D341Med (cell line): ENCODE data around the gene SDHA.

Experiments used
- DNase-seq: peaks from one replicate; pipeline ENCODE4 v3.0.0; 2012; ENCODE audit warnings: low spot score

Gene SDHA

DNA sequence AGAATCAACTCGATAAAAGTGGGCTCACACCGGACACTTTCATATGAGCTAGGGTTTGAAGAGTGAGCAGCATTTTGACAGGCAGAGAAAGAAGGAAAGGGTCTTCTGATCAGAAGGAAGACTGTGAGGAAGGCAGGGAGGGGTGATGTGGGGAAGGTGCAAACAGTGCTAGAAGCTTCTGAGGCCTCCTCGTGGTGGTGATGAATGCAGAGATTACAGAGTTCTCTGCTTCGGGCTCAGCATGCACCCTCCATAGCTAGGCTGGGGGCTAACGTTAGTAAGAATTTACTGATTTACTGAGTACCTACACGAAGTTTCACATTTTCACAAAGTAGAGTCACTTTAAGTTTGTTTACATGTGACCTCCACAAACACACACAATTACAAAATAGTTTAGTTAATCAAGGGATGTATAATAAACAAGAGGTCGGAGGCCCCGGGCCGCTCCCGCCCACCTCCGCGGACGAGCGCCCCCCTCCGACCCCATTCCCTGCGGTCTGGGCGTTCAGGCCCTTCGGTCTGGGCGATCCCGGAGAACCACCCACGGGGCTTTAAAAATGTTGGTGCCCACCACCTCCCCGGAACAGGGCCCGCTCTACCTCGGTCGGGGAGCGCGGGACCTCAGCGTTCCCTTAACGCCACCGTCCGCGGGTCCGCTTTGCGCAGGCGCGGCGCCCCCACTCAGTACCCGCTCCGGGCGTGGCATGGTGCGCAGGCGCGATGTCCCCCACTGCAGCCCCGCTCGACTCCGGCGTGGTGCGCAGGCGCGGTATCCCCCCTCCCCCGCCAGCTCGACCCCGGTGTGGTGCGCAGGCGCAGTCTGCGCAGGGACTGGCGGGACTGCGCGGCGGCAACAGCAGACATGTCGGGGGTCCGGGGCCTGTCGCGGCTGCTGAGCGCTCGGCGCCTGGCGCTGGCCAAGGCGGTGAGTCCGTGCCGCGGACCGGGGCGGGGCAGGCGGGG lies at the start of gene SDHA, which contains the start of gene CCDC127:
Gene SDHA, plus strand, starts transcription at position 827 of the 963 bp plus-strand sequence. Its CDS starts 36 bp downstream, at position 863.
Gene CCDC127, minus strand, starts transcription at position 660 of the 963 bp plus-strand sequence. CDS start 1,304 bp downstream, outside the sequence.
- peak; percentile 100 for DNase-seq

DNA sequence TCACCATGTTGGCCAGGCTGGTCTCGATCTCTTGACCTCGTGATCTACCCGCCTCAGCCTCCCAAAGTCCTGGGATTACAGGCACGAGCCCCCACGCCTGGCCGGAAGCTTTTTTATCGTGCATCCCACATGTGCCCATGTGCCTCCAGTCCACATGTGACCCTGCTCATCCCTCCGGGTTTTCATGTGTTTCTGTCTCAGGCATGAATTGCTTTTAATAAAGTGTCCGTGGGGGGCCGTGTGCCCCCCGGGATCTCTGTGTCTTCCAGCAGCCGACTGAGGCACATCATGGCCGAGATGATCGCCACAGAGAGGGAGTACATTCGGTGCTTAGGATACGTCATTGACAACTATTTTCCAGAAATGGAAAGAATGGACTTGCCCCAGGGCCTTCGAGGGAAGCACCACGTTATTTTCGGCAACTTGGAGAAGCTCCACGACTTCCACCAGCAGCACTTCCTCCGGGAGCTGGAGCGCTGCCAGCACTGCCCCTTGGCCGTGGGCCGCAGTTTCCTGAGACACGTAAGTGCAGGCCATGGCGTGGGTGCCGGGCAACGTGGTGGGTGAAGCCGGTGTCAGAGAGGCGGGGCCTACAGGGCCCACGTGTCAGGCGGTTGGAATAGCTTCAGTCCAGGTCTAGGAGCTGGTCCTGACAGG lies 48.9 kb upstream of the SDHA start:
- DNase-seq = no peak

DNA sequence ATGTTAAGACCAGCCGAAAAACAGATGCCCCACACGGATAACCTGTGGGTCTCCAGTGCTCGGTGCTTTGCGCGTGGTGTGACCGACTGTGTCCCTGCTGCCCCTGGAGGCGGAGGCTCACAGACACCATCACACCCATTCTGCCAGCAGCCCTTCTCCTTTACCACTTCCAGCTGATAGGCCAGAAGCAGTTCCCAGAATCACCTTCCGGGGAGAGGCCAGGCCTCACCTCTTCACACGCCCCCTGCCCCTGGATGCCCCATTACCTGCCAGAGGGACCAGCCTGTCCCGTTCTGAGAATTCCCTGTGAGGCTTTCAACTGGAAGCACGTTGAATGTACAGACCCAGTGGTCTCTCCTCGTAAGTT lies 48.4 kb upstream of the SDHA start:
- no peak for DNase-seq

DNA sequence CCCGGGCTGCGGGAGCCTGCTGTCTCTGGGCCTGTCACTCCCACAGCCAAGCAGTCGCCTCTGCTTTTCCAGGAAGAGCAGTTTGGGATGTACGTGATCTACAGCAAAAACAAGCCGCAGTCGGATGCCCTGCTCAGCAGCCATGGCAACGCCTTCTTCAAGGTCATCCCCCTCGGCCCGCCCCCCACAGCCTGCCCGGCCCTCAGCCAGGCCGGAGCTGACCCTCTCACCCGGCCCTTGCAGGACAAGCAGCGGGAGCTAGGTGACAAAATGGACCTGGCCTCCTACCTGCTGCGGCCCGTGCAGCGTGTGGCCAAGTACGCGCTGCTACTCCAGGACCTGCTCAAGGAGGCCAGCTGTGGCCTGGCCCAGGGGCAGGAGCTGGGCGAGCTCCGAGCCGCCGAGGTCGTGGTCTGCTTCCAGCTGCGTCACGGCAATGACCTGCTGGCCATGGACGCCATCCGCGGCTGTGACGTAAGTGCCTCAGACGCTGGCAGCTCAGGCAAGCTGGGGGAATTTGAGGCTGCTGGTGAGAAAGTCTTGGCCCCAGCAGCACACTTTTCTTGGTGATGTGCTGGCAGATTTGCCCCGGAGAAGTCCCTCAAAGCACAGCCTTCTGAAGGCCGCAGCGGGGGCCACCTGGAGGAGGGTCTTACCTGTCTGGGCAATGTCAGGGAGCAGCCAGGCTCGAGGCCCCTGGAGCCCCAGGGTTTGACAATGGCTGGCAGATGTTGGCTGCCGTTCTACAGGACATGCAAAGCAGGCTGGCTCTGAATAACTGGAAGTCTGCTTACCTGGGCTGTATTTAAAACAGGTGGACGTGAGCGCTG lies 46.9 kb upstream of the SDHA start:
- no peak for DNase-seq

DNA sequence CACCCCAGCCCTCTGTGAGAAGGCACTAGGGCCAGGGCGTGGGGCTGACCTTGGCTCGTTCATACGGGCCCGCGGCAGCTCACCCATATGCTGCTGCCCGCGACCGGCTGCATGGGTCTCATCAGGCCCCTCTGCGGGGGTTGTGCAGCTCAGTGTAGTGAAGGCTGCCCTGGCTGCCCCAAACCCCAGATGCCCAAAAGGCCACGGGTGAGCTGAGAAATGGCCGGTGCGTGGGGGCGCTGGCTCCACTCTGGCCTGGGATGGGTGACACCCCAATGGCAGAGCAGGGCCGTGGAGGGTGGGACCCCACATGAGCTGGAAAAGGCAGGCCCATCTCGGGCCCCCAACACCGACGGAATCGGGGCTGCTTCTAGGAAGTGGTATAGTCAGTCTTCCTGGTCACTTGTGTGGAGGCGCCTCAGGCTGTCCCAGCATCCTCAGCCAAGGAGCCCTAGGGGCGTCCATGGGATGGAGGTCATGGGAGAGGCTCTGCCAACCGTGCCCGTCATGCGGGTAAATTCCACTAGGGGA lies 46.3 kb upstream of the SDHA start:
- DNase-seq = no peak

DNA sequence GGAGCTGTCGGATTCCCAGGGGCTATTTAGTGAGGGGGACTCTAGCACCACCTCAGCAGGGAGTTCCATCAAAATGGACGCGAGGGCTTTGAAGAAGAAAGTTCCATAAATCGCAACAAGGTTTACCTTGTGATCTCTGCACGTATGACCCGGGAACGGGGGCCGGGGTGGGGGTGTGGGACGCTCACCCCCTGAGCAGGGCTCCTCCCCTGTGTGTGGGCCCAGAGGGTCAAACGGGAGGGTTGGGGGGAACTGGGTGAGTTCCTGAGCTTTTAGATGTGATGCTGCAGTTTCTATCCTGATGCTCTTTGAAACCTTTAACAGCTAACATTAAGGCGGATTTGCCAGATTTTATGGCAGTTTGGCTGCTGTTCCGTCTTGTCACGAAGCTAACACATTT lies 45.7 kb upstream of the SDHA start:
- no peak for DNase-seq

DNA sequence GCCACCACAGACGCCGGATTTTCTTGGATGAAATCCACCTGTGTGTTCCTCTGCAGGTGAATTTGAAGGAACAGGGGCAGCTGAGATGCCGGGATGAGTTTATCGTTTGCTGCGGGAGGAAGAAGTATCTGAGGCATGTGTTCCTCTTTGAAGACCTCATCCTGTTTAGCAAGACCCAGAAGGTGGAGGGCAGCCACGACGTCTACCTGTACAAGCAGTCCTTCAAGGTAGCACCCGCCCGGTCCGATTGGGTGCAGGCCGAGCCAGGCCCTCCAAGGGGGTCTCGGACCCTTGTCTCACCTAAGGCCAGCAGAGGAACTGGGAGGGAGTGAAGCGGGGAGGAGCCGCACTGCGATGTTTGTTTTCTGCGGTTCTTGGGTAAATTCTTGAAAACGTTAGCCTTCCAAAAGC lies 45.3 kb upstream of the SDHA start:
- no peak for DNase-seq

DNA sequence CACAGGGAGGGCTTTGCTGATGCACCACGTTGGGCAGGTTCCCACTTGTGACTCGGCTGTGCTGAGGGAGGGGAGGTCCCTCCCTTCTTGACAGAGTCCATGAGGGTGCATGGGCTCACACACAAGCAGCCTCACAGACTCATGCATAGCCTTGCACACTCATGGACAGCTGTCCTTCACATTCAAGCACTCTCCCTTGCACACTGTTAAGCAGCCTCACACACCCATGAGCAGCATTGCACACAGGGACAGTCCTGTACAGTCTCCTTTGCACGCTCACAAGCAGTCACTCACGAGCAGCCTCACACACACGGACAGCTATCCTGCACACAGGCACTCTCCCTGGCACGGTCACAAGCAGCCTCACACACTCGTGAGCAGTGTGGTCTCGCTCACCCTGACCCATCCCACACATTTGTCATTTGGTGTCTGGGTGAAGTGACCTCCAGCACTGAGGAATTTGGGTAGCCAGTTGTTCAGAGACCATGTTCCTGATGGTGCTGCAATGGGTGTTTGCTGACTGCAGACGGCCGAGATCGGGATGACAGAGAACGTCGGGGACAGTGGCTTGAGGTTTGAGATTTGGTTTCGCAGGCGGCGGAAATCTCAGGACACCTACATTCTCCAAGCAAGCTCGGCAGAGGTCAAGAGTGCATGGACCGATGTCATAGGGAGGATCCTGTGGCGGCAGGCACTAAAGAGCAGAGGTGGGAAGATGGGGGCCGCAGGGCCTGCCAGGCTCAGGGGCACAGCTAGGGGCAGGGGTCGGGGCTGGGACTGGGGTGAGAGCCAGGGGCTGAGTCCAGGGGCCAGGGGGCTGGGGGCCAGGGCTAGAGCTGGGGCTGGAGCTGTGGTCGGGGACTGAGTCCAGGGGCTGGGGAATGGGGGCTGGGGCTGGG lies 44.5 kb upstream of the SDHA start:
- DNase-seq = no peak

DNA sequence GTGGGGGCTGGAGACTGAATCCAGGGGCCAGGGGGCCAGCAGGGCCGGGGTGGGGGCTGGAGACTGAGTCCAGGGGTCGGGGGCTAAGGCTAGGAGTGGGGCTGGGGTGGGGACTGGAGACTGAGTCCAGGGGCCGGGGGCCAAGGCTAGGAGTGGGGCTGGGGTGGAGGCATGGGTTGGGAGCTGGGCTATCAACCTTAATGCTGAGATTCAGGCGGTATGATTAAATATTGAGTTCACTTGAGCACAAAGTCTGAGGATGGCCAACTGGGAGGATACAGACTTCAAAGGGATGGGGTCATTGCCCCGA lies 43.9 kb upstream of the SDHA start:
- no peak for DNase-seq

DNA sequence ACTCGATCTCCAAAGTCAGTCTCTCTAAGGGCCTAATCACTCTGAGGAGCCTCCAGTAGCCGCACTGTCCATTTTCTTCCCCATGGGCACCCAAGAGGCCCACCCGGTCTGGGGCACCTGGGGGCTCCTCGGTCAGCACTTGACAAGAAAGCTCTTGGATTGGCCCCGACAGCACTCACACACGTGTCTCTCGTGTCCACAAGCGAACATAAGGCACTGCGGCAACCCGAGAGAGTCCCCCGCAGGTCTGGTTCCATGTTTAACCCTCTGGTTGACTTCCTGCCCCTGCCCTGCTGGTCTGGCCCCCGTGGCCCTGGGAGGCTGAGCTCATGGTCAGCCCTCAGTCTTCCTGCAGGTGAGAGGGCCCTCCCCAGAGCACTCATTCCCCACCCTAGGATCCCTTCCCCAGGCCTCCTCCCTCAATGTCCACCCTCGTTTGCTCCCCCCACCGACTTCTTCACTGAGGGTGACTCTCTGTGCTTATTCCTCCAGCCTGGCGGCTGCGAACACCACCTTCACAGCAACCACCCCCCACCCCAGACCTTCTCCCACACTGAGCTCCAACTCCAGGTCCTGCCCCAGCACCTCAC lies 43.1 kb upstream of the SDHA start:
- DNase-seq = no peak

DNA sequence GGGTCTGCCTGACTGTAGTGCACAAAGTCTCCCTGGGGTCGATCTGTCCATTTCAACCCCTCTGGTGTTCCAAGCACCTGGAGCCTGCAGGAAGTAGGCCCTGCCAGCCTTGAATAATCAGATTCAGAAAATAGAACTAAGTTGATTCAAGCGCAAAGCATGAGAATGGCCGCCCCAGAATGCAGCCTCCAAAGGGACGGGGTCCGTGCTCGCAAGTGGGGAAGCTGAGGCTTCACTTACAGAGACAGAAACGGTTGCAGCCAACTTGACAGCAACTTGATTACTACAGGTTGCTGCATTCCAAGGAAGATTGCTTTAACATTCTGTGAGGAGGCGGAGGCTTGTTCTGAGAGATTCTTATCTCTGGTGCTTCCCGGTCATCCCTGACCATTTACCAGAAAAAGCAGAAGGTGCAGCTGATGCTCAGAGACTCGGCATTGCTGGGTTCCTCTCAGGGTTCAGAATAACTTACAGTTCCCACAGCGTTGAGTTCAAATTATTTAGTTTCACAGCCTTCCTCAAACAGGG lies 41.8 kb upstream of the SDHA start:
- DNase-seq = no peak

DNA sequence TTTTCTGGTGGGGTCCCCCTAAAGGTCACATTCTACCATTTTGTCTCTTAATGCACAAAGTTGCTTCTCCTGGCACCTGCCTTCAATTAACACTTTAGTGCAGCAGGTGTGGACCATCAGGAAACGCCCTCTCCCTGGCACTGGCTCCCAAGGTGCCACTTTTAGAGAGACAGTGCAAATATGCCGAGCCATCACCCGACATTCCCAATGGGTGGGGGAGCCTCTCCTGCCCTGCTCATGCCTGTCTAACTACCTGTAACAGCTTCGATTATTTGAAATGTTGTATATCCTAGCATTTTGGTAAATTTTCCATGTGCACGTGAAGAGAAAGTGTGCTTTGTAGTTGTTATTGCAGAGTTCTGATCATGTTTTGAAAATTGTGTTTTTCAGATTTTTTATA lies 40.0 kb upstream of the SDHA start:
- no peak for DNase-seq

DNA sequence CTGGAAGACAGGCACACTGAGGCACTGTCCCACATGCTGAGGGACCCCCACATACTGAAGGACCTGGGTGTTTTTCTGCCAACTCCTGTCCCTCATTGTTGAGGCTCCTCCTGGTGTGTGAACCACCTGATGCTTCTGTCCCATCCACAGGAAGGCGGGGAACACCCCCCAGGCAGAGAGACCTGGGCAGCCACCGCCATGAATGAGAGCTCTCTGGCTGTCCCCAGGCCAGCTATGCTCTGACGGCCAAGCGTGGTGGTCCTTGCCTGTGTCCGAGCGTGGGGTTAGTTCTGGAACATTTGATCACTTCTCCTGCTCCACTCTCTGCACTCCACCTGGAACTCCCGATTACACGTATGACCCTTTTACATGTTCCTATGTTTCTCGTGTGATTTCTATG lies 38.7 kb upstream of the SDHA start:
- DNase-seq = no peak

DNA sequence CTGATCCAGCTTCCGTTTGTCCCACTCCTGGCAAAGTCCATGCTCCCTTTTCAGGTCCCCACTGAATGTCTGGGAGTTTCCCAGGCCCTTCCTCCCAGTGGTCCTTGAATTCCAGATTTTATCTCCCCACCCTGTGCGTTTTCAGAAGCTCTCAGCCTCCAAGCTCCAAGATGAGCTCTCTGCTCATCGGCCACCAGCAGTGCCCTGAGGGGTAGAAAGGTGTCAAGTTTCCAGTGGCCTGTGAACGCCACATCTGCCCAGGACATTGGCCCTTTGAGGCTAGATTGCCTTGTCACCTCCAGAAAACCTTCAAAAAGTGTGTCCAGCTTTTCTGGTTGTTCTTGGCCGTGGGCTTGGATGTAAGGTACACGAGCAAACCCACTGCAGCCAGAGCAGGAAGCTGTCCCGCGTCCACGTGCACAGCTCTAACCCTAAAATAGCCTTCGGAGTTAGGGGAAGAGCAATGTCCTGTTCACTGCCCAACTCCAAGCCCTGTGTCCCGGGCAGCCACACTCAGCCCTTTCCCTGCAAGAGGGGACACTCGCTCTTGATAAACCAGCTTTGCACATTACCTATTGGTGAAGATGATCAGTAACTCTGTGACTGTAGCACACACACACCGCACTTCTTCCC lies 37.7 kb upstream of the SDHA start:
- DNase-seq = no peak

DNA sequence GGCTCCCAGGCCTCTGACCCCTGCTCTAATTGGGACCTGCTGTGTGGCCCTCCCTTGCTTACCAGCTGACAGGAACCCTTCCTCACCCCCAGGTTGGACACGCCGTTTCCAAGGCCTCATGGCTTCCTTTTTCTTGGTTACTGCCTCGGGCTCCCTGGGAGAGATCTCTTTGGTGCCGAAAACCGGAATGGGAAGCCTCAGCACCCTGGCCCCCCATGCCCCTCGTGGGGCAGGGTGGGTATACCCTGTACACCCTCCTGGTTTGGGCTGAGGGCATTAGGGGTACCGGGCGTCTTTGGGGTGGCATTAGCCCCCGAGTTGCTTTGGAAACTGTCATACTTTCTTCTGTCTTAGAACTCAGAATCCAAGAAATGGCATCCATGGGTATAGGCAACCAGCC lies 37.0 kb upstream of the SDHA start:
- no peak for DNase-seq

DNA sequence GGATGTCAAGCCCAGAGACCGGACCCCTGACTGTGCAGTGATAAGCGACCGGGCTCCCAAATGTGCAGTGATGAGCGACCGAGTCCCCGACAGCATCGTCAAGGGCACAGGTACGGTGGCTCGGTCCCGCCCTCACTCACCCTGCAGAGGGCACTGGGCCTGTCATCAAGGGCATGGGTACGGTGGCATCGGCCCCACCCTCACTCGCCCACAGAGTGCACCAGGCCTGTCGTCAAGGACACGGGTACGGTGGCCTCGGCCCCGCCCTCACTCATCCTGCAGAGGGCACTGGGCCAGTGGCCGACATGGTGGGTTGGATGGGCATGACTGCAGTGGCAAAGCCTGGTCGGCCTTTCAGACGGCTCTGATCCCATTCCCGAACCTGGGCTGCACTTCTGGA lies 36.6 kb upstream of the SDHA start:
- no peak for DNase-seq

DNA sequence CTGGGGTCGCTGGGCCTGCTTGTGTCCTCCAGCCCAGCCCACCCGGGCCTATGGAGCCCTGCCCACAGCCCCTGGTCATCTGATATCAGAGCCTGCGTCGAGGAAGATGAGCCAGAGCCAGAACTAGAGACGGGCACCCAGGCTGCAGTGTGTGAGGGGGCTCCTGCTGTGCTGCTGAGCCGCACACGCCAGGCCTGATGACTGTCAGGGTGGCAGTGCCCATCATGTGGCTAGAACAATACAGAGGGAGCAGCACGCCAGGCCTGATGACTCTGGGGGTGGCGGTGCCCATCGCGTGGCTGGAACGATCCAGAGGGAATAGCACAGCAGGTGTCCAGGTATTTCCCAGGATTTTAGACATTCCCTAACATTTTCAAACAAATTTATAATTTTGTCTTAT lies 36.0 kb upstream of the SDHA start:
- no peak for DNase-seq

DNA sequence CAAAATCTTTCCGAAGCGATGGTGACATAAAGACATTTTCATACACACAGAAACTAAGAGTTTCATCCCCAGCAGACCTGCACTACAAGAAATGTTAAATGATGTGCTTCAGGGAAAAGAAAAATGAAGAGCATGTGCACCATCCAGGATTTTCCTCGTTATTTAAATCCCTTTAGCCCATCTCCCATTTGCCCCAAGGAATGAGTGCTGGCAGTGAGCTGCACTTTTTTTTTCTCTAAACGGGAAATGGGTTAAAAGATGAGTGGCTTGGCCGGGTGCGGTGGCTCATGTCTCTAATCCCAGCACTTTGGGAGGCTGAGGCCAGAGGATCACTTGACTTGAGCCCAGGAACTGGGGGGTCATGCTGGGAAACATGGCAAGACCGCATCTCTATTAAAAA lies 33.6 kb upstream of the SDHA start:
- DNase-seq = no peak

DNA sequence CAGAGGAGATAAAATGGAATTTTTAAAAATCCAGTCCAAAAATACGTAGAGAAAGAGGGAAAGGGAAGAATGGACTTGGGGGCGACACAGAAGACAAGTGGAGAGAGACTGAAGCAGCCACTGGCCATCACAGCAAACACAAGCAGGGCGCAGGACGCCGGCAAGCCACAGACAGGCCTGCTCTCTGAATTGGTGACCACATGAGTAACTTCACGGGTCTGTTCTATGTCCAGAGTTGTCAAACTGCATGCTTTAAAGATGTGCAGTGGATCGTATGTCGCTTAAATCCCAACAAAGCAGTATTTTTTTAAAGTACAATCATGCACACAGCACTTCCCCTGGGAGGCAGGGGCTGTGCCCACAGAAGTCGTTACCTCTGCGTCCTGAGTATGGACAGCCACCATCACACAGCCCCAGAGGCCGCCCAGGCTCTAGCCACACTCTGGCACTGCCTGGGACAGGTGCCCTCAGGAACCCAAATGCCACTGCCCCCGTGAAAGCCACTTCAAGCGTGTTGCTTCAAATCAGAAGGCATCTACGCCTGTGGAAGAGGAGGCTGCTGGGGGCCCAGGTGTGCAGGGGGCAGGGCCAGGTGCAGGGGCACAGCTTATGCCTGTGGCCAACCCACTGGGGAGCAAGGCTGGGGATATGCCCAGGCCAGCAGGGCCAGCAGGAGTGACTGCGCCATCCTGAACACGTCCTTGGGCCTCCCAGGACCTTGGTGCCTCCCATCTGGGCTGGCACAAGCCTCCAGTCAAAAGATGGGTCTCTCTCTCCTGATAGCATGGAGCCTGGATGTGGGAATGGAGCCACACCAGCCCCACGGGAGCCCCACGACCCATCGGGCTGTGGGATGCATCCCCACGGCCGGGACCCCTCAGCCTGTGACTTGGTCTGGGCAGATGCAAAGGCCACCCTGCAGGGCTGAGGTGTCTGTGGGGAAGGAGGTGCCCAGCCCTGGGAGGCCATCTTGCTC lies 32.7 kb upstream of the SDHA start:
- DNase-seq = no peak
